ENCODE results near the gene HYAL3. TPM values are rescaled to one million over a fixed set of nuclear protein-coding genes. Genes with fewer than 3 reads are reported as not detected.
A peak's percentile ranks its signal among the peaks of the same experiment; 100 is the strongest.
"Not testable (repeated sequence)": the region's sequence is repeated elsewhere in the genome, so short reads cannot be mapped to it uniquely, and the experiment has no call there.

Gene HYAL3
- total RNA-seq, 2 donors from 2014 or later = 0.99 to 2.3 TPM

DNA sequence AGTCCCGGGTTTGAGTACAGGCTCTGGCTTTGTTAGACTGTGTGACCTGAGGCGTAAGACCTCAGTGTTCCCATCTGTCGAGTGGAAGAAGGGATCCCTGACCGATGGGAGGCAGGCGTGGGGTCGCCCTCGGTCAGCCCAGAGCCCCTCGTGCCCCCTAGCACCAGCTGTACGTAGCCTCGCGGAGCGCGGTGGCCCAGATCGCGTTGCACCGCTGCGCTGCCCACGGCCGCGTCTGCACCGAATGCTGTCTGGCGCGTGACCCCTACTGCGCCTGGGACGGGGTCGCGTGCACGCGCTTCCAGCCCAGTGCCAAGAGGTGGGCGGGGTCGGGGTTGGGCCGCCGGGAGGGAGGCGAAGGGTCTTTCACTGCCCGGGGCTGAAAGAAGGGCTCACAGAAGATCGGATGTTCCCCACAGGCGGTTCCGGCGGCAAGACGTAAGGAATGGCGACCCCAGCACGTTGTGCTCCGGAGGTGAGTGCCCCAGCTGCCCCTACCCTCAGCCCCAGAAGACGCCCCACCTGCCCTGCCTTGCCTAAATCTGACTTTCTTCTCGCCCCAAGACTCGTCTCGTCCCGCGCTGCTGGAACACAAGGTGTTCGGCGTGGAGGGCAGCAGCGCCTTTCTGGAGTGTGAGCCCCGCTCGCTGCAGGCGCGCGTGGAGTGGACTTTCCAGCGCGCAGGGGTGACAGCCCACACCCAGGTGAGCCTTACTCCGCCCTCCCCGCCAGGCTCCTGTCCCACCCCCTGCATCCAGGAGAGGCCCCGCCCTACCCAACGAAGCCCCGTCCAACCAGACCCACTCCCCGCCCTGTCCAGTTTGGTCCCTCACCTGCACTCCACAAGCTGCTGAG lies 23.8 kb downstream of the HYAL3 start:
- Histone ChIP-seq H3K36me3 (replicated peaks in 1 of 2; ENCODE audit: insufficient read depth in 1 of 2, low read depth in 2 of 2) (no peaks in the 10 kb centered on the region), H3K27ac (no peak overlapping the region), H3K9me3 (no peaks in the 10 kb centered on the region), H3K4me3 (no peak overlapping the region), H3K4me1 (peaks cover 41% of the 10 kb centered on the region), H3K27me3 (no peaks in the 10 kb centered on the region)
- TF ChIP-seq POLR2A (IDR thresholded peaks at IDR 0.05) = no peak
- TF ChIP-seq, protein P1, sequence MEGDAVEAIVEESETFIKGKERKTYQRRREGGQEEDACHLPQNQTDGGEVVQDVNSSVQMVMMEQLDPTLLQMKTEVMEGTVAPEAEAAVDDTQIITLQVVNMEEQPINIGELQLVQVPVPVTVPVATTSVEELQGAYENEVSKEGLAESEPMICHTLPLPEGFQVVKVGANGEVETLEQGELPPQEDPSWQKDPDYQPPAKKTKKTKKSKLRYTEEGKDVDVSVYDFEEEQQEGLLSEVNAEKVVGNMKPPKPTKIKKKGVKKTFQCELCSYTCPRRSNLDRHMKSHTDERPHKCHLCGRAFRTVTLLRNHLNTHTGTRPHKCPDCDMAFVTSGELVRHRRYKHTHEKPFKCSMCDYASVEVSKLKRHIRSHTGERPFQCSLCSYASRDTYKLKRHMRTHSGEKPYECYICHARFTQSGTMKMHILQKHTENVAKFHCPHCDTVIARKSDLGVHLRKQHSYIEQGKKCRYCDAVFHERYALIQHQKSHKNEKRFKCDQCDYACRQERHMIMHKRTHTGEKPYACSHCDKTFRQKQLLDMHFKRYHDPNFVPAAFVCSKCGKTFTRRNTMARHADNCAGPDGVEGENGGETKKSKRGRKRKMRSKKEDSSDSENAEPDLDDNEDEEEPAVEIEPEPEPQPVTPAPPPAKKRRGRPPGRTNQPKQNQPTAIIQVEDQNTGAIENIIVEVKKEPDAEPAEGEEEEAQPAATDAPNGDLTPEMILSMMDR (IDR thresholded peaks at IDR 0.05) = no peak
- ATAC-seq = no peak
- intact Hi-C loops (cut with DNase I) = loop anchor here (10.0 kb wide), 1 partner anchor 81 kb away; the partner anchor contains the start of gene GNAT1
- 74 to 85% methylated on average over 27 to 59 of the region's 65 CpGs for WGBS, 2 donors
- DNase-seq = no peak

DNA sequence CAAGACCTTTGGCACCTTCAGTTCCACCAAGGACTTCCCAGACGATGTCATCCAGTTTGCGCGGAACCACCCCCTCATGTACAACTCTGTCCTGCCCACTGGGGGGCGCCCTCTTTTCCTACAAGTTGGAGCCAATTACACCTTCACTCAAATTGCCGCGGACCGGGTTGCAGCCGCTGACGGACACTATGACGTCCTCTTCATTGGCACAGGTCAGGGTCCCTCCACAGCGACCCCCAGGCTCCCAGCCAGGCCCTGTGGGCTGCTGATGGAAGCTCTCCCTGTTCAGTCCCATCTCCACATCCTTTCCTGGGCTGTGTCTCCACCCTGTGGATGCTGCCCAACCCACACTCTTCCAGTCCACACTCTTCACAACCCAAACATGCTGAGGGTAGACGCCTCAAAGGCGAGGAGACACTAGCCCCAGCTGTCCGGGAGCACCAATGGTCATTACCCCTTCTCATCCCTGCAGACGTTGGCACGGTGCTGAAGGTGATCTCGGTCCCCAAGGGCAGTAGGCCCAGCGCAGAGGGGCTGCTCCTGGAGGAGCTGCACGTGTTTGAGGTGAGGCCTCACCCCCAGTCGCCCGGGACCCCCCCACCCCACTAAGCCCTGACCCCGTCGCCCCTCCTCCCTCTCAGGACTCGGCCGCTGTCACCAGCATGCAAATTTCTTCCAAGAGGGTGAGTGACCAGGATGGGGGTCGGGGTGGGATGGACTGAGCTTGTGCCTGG lies 24.7 kb downstream of the HYAL3 start:
- intact Hi-C loops (cut with DNase I) = loop anchor here (5.0 to 10.0 kb wide), 2 partner anchors 42 to 80 kb away; partner anchors contain the start of gene GNAT1
- no peaks in the 10 kb centered on the region for H3K27me3 ChIP-seq
- ATAC-seq (no peak), DNase-seq (peak; percentile 68 to 71 (median 70))
- TF ChIP-seq, protein P1 (IDR thresholded peaks at IDR 0.05) = peak; percentile 43 to 75 (median 61)
- no peak for TF ChIP-seq POLR2A (IDR thresholded peaks at IDR 0.05)
- peaks cover 49% of the 10 kb centered on the region for H3K4me1 ChIP-seq
- H3K4me3 ChIP-seq = no peak overlapping the region
- peak overlapping the region in 1 of 4 donors; percentile 10 for H3K27ac ChIP-seq
- H3K9me3 ChIP-seq = no peaks in the 10 kb centered on the region
- H3K36me3 ChIP-seq (replicated peaks in 1 of 2; ENCODE audit: insufficient read depth in 1 of 2, low read depth in 2 of 2) = no peaks in the 10 kb centered on the region
- WGBS, 2 donors = 50 to 51% methylated on average over 20 to 26 of the region's 26 CpGs

DNA sequence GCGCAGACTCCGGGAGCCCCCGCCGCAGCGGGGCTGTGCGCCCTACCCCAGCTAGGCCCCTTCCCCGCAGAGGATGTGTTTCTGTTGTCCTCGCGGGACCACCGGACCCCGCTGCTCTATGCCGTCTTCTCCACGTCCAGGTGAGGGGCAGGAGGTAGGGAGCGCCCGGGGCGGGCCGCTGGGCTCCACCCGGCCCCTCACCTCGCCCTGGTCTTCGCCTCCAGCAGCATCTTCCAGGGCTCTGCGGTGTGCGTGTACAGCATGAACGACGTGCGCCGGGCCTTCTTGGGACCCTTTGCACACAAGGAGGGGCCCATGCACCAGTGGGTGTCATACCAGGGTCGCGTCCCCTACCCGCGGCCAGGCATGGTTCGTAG lies 25.5 kb downstream of the HYAL3 start:
- no peaks in the 10 kb centered on the region for H3K36me3 ChIP-seq (replicated peaks in 1 of 2; ENCODE audit: insufficient read depth in 1 of 2, low read depth in 2 of 2)
- peak overlapping the region in 1 of 4 donors; percentile 10 for H3K27ac ChIP-seq
- WGBS, 2 donors = 71 to 83% methylated on average over 21 to 31 of the region's 31 CpGs
- DNase-seq (no peak), ATAC-seq (no peak)
- H3K27me3 ChIP-seq = no peaks in the 10 kb centered on the region
- intact Hi-C loops (cut with DNase I) = loop anchor here (5.0 to 10.0 kb wide), 2 partner anchors 41 to 79 kb away; partner anchors contain the start of gene GNAT1
- H3K4me3 ChIP-seq = no peak overlapping the region
- TF ChIP-seq POLR2A (IDR thresholded peaks at IDR 0.05) = no peak
- TF ChIP-seq, protein P1 (IDR thresholded peaks at IDR 0.05) = no peak
- no peaks in the 10 kb centered on the region for H3K9me3 ChIP-seq
- H3K4me1 ChIP-seq = peaks cover 56% of the 10 kb centered on the region

DNA sequence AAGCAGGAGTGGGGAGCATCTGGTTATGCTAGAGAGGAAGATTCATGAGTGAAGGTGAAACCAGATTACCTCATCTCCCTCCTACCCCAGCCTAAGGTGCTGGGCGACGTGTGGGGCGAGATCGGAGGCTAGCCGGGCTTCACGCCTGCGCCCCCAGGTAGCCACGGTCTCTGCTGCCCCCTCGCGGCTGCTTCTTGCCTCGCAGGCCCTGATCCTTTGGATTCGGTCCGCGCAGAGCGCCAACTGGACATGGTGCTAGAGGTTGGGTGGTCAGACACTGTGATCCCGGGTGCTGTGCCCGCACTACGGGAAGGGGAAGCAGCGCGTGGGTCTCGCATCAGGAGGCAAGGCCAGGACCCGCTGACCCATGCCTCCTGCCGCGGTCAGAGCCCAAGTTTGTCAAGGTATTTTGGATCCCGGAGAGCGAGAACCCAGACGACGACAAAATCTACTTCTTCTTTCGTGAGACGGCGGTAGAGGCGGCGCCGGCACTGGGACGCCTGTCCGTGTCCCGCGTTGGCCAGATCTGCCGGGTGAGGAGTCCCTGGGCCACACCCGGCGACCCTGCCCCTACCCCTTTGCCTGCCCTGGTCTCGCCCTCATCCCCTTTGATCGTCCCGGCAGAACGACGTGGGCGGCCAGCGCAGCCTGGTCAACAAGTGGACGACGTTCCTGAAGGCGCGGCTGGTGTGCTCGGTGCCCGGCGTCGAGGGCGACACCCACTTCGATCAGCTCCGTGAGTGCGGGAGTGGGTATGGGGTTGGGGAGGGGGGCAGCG lies 26.1 kb downstream of the HYAL3 start:
- H3K4me3 ChIP-seq = no peak overlapping the region
- no peaks in the 10 kb centered on the region for H3K9me3 ChIP-seq
- intact Hi-C loops (cut with DNase I) = loop anchor here (5.0 to 10.0 kb wide), 2 partner anchors 41 to 78 kb away; partner anchors contain the start of gene GNAT1
- ATAC-seq (peak; percentile 70), DNase-seq (peak; percentile 86 to 91 (median 90))
- no peaks in the 10 kb centered on the region for H3K36me3 ChIP-seq (replicated peaks in 1 of 2; ENCODE audit: insufficient read depth in 1 of 2, low read depth in 2 of 2)
- H3K4me1 ChIP-seq = peaks cover 62% of the 10 kb centered on the region
- H3K27ac ChIP-seq = peak overlapping the region in 3 of 4 donors; percentile 93 to 97 (median 94)
- no peaks in the 10 kb centered on the region for H3K27me3 ChIP-seq
- 3 to 16% methylated on average over 8 to 61 of the region's 61 CpGs for WGBS, 2 donors
- TF ChIP-seq, protein P1 (IDR thresholded peaks at IDR 0.05) = peak; percentile 94 to 99 (median 99)
- TF ChIP-seq POLR2A (IDR thresholded peaks at IDR 0.05) = peak in 2 of 3 donors; percentile 18 to 24

DNA sequence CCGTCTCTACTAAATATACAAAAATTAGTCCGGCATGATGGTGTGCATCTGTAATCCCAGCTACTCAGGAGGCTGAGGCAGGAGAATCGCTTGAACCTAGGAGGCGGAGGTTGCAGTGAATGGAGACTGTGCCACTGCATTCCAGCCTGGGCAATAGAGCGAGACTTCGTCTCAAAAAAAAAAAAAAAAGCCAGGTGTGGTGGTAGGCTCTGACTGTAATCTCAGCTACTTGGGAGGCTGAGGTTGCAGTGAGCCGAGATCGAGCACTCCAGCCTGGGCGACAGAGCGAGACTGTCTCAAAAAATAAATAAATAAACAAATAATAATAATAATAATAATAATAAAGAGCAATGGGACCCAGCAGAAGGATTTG lies 26.7 kb downstream of the HYAL3 start:
- not testable (repeated sequence) for H3K36me3 ChIP-seq (replicated peaks in 1 of 2; ENCODE audit: insufficient read depth in 1 of 2, low read depth in 2 of 2); DNase-seq; H3K9me3 ChIP-seq; H3K27me3 ChIP-seq; ATAC-seq; H3K4me3 ChIP-seq
- H3K27ac ChIP-seq = peak overlapping the region in 3 of 4 donors; percentile 93 to 97 (median 94)
- whole genome bisulfite sequencing, 2 donors = 54 to 59% methylated on average over 10 of the region's 10 CpGs
- H3K4me1 ChIP-seq = peaks cover 68% of the 10 kb centered on the region
- intact Hi-C loops (cut with DNase I) = loop anchor here (5.0 to 10.0 kb wide), 2 partner anchors 40 to 78 kb away; partner anchors contain the start of gene GNAT1
